GM12878 (cell line): ENCODE data around the gene GPAT2. TPM values are rescaled to one million over a fixed set of nuclear protein-coding genes. Genes with fewer than 3 reads are reported as not detected.
"Not testable (repeated sequence)": the region's sequence is repeated elsewhere in the genome, so short reads cannot be mapped to it uniquely, and the experiment has no call there.

Source experiments
- ATAC-seq: fragments of 200-7000 bp; cut with Tn5 transposase; 3 replicates; pipeline ENCODE4 v1.9.1; 2020; ENCODE audit warnings: mild to moderate bottlenecking, moderate library complexity
- BruUV-seq: library from RNA; stranded (reverse); fragments of 400-500 nt; replicated peaks from 2 replicates; lab custom pipeline; 2021; lab: Mats Ljungman, UMichigan
- CTCF ChIA-PET: fragments of 300-600 bp; sonication (Branson Sonifier 250); formaldehyde crosslinking; extraction: SDS; loops from one replicate; lab custom pipeline; 2021; ENCODE audit warnings: inconsistent platforms; lab: Yijun Ruan, JAX
- POLR2A ChIA-PET: fragments of 350-600 bp; formaldehyde crosslinking; extraction: SDS; loops from one replicate; lab custom pipeline; 2021; ENCODE audit warnings: inconsistent platforms; lab: Charles Lee
- RAD21 ChIA-PET: fragments of 300-600 bp; sonication (Branson Sonifier 250); formaldehyde crosslinking; loops from one replicate; lab custom pipeline; 2023; ENCODE audit warnings: antibody characterized with exemption; ENCODE audit not compliant: unreplicated experiment; lab: Charles Lee
- SMC1A ChIA-PET: fragments of 300-600 bp; sonication (Branson Sonifier 250); formaldehyde crosslinking; loops from one replicate; lab custom pipeline; 2023; ENCODE audit not compliant: unreplicated experiment, uncharacterized antibody; lab: Charles Lee
- DNase-seq: peaks from one replicate; pipeline ENCODE4 v3.0.0-alpha.2; 2011; ENCODE audit warnings: low read depth, low spot score
- FAIRE-seq: peaks from 3 replicates; lab custom pipeline; 2011; peaks lifted over from hg19 to GRCh38; lab: Jason Lieb, UNC
- H2AFZ ChIP-seq: 2 replicates; pipeline ENCODE4 v1.6.0; 2011; ENCODE audit warnings: low read depth, low read length, control low read depth; ENCODE audit not compliant: control insufficient read depth
- H3K27ac ChIP-seq: 2 replicates; pipeline ENCODE4 v1.5.1; 2011; ENCODE audit warnings: control low read depth; ENCODE audit not compliant: control insufficient read depth, insufficient read depth
- H3K27me3 ChIP-seq, 2 experiments: replicated peaks in 1 of 2; 2 replicates each; pipeline versions ENCODE4 v1.6.0 to v1.6.1; 2011; ENCODE audit warnings: low read length in 1 of 2; ENCODE audit not compliant: control insufficient read depth in 2 of 2, insufficient read depth in 2 of 2
- H3K36me3 ChIP-seq, 2 experiments: 2 replicates each; pipeline ENCODE4 v1.5.1; 2011; ENCODE audit warnings: low read length in 1 of 2; ENCODE audit not compliant: control insufficient read depth in 2 of 2, insufficient read depth in 2 of 2
- H3K4me1 ChIP-seq: 2 replicates; pipeline ENCODE4 v1.6.1; 2011; ENCODE audit warnings: mild to moderate bottlenecking, low read length, moderate library complexity, mixed read lengths; ENCODE audit not compliant: control insufficient read depth, insufficient read depth
- H3K4me2 ChIP-seq: 2 replicates; pipeline ENCODE4 v1.6.0; 2011; ENCODE audit warnings: control low read depth; ENCODE audit not compliant: control insufficient read depth, insufficient read depth
- H3K4me3 ChIP-seq: fragments of 200-600 bp; sonication (generic); 2 replicates; pipeline ENCODE4 v1.5.1; 2016
- H3K79me2 ChIP-seq: 2 replicates; pipeline ENCODE4 v1.6.0; 2011; ENCODE audit warnings: low read length; ENCODE audit not compliant: control insufficient read depth, insufficient read depth
- H3K9ac ChIP-seq: 2 replicates; pipeline ENCODE4 v1.8.0; 2011; ENCODE audit warnings: low read length, control low read depth, mixed read lengths; ENCODE audit not compliant: control insufficient read depth, insufficient read depth
- H3K9me3 ChIP-seq: replicated peaks from 3 replicates; pipeline ENCODE4 v1.5.1; 2011; ENCODE audit warnings: mild to moderate bottlenecking, low read length; ENCODE audit not compliant: control insufficient read depth, insufficient read depth
- H4K20me1 ChIP-seq: 2 replicates; pipeline ENCODE4 v1.6.0; 2011; ENCODE audit not compliant: control insufficient read depth, insufficient read depth
- CTCF ChIP-seq, 3 experiments: IDR thresholded peaks in 2 of 3; conservative IDR thresholded peaks in 1 of 3; 2 replicates each; pipeline ENCODE4 v1.5.1; 2011; ENCODE audit warnings: low read depth in 3 of 3, low read length in 3 of 3, mild to moderate bottlenecking in 3 of 3, control low read depth in 2 of 3, moderate library complexity in 2 of 3, inconsistent platforms in 1 of 3, mixed read lengths in 1 of 3; ENCODE audit not compliant: control insufficient read depth in 2 of 3, insufficient read depth in 1 of 3; ENCODE audit errors: extremely low read depth in 1 of 3
- RAD21 ChIP-seq: IDR thresholded peaks from 2 replicates; pipeline ENCODE4 v1.6.1; 2011; ENCODE audit warnings: mild to moderate bottlenecking, low read depth, low read length, moderate library complexity; ENCODE audit not compliant: insufficient read depth
- SMARCA5 ChIP-seq: fragments of 450-650 bp; IDR thresholded peaks from 2 replicates; pipeline ENCODE4 v1.6.1; 2017; ENCODE audit warnings: mild to moderate bottlenecking
- SMC3 ChIP-seq: IDR thresholded peaks from 2 replicates; pipeline ENCODE4 v1.6.1; 2011; ENCODE audit warnings: low read length, improper control_type of control experiment, borderline replicate concordance
- YY1 ChIP-seq: IDR thresholded peaks from 2 replicates; pipeline ENCODE4 v1.6.1; 2011; ENCODE audit warnings: low read depth, mild to moderate bottlenecking, low read length
- WGBS: methylation state at CpG from one replicate; pipeline ENCODE4 v1.1.6; 2016; ENCODE audit warnings: low lambda C conversion rate; ENCODE audit not compliant: insufficient replicate concordance, insufficient coverage; ENCODE audit errors: missing lambda C conversion rate; 5-methylcytosine and 5-hydroxymethylcytosine counted together
- in situ Hi-C: fragments of 300-500 bp; cut with MboI; formaldehyde crosslinking; loops from 9 replicates; pipeline ENCODE4 v1.14.3; 2018; ENCODE audit warnings: mixed read lengths
- intact Hi-C: fragments of 100-400 bp; cut with micrococcal nuclease; formaldehyde crosslinking; loops from one replicate; pipeline ENCODE4 v1.14.2; 2022; ENCODE audit not compliant: unreplicated experiment
- polyA plus RNA-seq, 11 experiments: library from polyadenylated mRNA; depleted of rRNA in 4 of 11; unstranded in 6 of 11; stranded (reverse) in 5 of 11; fragments of >200 nt; fragmentation: Nextera tagmentation in 4 of 11; fragmentation: Illumina TruSeq in 1 of 11; extraction: Ambion mirVana in 4 of 11; extraction: Trizol in 1 of 11; gene quantifications; 1 replicate in 1 of 11; 2 replicates in 10 of 11; pipeline versions ENCODE4 v1.2.1 to v1.2.3, GENCODE V29; 2011 to 2016; ENCODE audit warnings: inconsistent platforms in 2 of 11, missing spikeins in 2 of 11, low read depth in 1 of 11
- total RNA-seq, 4 experiments: library from RNA; depleted of rRNA in 3 of 4; stranded (reverse); fragments of >200 nt in 3 of 4; fragmentation: Illumina TruSeq in 1 of 4; extraction: Trizol in 1 of 4; gene quantifications; 2 replicates each; pipeline versions ENCODE4 v1.2.1 to v1.2.3, GENCODE V29; 2013 to 2021

GPAT2 gene
- total and polyA plus RNA-seq, 10 of the 15 experiments (the other 5 are each of a cell fraction or from before 2014, with no cell fraction given) = 0.04 to 0.05 TPM; not detected in 8

- H4K20me1 ChIP-seq, H2AFZ ChIP-seq, intact Hi-C loops, H3K27ac ChIP-seq, H3K4me3 ChIP-seq, H3K36me3 ChIP-seq, H3K9me3 ChIP-seq, H3K27me3 ChIP-seq, POLR2A ChIA-PET, H3K9ac ChIP-seq, H3K4me2 ChIP-seq, H3K79me2 ChIP-seq, FAIRE-seq, BruUV-seq, H3K4me1 ChIP-seq: not testable (repeated sequence)
- DNase-seq (peak; percentile 5), ATAC-seq (peak; percentile 98)
- ChIA-PET RAD21 (interaction anchor here (0.6 to 1.8 kb wide), 11 partner anchors 10 to 242 kb away, joined by 3 to 18 read pairs (median 4); partner anchors contain the start of genes ADRA2B and ASTL), SMC1A (interaction anchor here (0.6 to 1.2 kb wide), 9 partner anchors 30 to 241 kb away, joined by 3 to 4 read pairs (median 3); no protein-coding TSS in a partner anchor), CTCF (interaction anchor here (0.6 to 2.9 kb wide), 22 partner anchors 11 to 298 kb away, joined by 3 to 39 read pairs (median 4); no protein-coding TSS in a partner anchor)
- peak; percentile 71 for TF ChIP-seq RAD21
- 0 out of 2 replicates have a peak, but pooled peaks have one; percentile 22 for TF ChIP-seq YY1
- TF ChIP-seq CTCF (IDR thresholded peaks at IDR 0.05 in 2 of 3, conservative IDR thresholded peaks at IDR 0.05 in 1 of 3; ENCODE audit: control insufficient read depth in 2 of 3, extremely low read depth in 1 of 3, insufficient read depth in 1 of 3, low read depth in 3 of 3, low read length in 3 of 3) = peak; percentile 63 to 81 (median 69)
- TF ChIP-seq SMARCA5 = peak; percentile 25; the same call in 1 of the 2 replicates
- TF ChIP-seq SMC3 = peak; percentile 57
- 52% methylated on average over 13 of the region's 19 CpGs for WGBS
- in situ Hi-C loops = loop anchor here (25.0 kb wide), 1 partner anchor 239 kb away; the partner anchor contains the start of genes CIAO1 and TMEM127
Observed at GRCh38 chr2:96022701-96023447, 11.8 kb downstream of the GPAT2 start.

- H4K20me1 ChIP-seq, intact Hi-C loops, BruUV-seq, H3K4me2 ChIP-seq, H2AFZ ChIP-seq, H3K9ac ChIP-seq, H3K79me2 ChIP-seq, H3K27me3 ChIP-seq, H3K36me3 ChIP-seq, H3K4me3 ChIP-seq, ATAC-seq, H3K9me3 ChIP-seq, POLR2A ChIA-PET, DNase-seq, FAIRE-seq, H3K4me1 ChIP-seq, H3K27ac ChIP-seq: not testable (repeated sequence)
- 77% methylated on average over 7 of the region's 7 CpGs for WGBS
- in situ Hi-C loops = loop anchor here (25.0 kb wide), 1 partner anchor 240 kb away; the partner anchor contains the start of genes CIAO1 and TMEM127
- CTCF ChIA-PET = interaction anchor here (0.6 to 2.9 kb wide), 21 partner anchors 10 to 299 kb away, joined by 3 to 39 read pairs (median 4); no protein-coding TSS in a partner anchor
- SMC1A ChIA-PET = interaction anchor here (0.6 to 1.2 kb wide), 9 partner anchors 29 to 241 kb away, joined by 3 to 4 read pairs (median 3); no protein-coding TSS in a partner anchor
- RAD21 ChIA-PET = interaction anchor here (0.6 to 1.8 kb wide), 10 partner anchors 9 to 243 kb away, joined by 3 to 18 read pairs (median 4); partner anchors contain the start of genes ADRA2B and ASTL
Observed at GRCh38 chr2:96022126-96022525, 12.6 kb downstream of the GPAT2 start.
